Tongue (tissue), 2 donors: ENCODE results near the gene AGO1. TPM values are rescaled to one million over a fixed set of nuclear protein-coding genes. Genes with fewer than 3 reads are reported as not detected.
"Not testable (repeated sequence)": the region's sequence is repeated elsewhere in the genome, so short reads cannot be mapped to it uniquely, and the experiment has no call there.

Experiments used
- DNase-seq: peaks from one replicate; pipeline ENCODE4 v3.0.0-alpha.2; 2015
- total RNA-seq: library from RNA; depleted of rRNA; stranded (reverse); fragments of >200 nt; gene quantifications from one replicate; pipeline ENCODE4 v1.2.3, GENCODE V29; 2014

The AGO1 gene
- total RNA-seq, 1 donor from 2014 or later, result 14.5 TPM

- not testable (repeated sequence) for DNase-seq
Measured at GRCh38 chr1:35869245-35869950, 13.6 kb upstream of the AGO1 start.

GRCh38 chr1:35870651-35871309 is 12.2 kb upstream of the AGO1 start:
- DNase-seq, result no peak

- no peak for DNase-seq
Measured at GRCh38 chr1:35873243-35873750, 9.7 kb upstream of the AGO1 start.

GRCh38 chr1:35874115-35874514 is 8.9 kb upstream of the AGO1 start:
- DNase-seq, result not testable (repeated sequence)

GRCh38 chr1:35876988-35877387 is 6.0 kb upstream of the AGO1 start:
- peak; percentile 32 for DNase-seq

GRCh38 chr1:35881850-35882273 is 1.1 kb upstream of the AGO1 start:
- DNase-seq, result no peak

GRCh38 chr1:35882586-35882944 is 444 bp upstream of the AGO1 start:
- no peak for DNase-seq

GRCh38 chr1:35883635-35884101 is 659 bp downstream of the AGO1 start:
- DNase-seq, result peak; percentile 65

- no peak for DNase-seq
Measured at GRCh38 chr1:35884934-35885333, 1.9 kb downstream of the AGO1 start.

- peak; percentile 19 for DNase-seq
Measured at GRCh38 chr1:35885961-35886558, 3.1 kb downstream of the AGO1 start.

- DNase-seq, result no peak
Measured at GRCh38 chr1:35886577-35887431, 3.8 kb downstream of the AGO1 start.

- no peak for DNase-seq
Measured at GRCh38 chr1:35887508-35887907, 4.5 kb downstream of the AGO1 start.

- no peak for DNase-seq
Measured at GRCh38 chr1:35888255-35888654, 5.2 kb downstream of the AGO1 start.

- not testable (repeated sequence) for DNase-seq
Measured at GRCh38 chr1:35888981-35889380, 6.0 kb downstream of the AGO1 start.

GRCh38 chr1:35893051-35893879 is 10.3 kb downstream of the AGO1 start:
- no peak for DNase-seq

GRCh38 chr1:35894183-35894582 is 11.2 kb downstream of the AGO1 start:
- no peak for DNase-seq

- no peak for DNase-seq
Measured at GRCh38 chr1:35894656-35895055, 11.6 kb downstream of the AGO1 start.

- no peak for DNase-seq
Measured at GRCh38 chr1:35899941-35900340, 16.9 kb downstream of the AGO1 start.

GRCh38 chr1:35901235-35901634 is 18.2 kb downstream of the AGO1 start:
- DNase-seq, result no peak

- DNase-seq, result no peak
Measured at GRCh38 chr1:35902671-35903070, 19.7 kb downstream of the AGO1 start.

GRCh38 chr1:35914717-35915116 is 31.7 kb downstream of the AGO1 start:
- no peak for DNase-seq
